ENCODE measurements around the gene TSTD2.
"Not testable (repeated sequence)": the region's sequence is repeated elsewhere in the genome, so short reads cannot be mapped to it uniquely, and the experiment has no call there.

The TSTD2 gene

GRCh38 chr9:97629156-97629555 lies 4.0 kb downstream of the TSTD2 start:
- Histone ChIP-seq H3K36me3 (ENCODE audit: control insufficient read depth, insufficient read depth, low read length) (peaks cover 2% of the 10 kb centered on the region), H3K9ac (ENCODE audit: low read depth, low read length) (no peak overlapping the region), H3K9me3 (ENCODE audit: control insufficient read depth, insufficient read depth, low read length) (no peaks in the 10 kb centered on the region), H3K4me3 (ENCODE audit: low read depth, low read length) (no peak overlapping the region), H3K27me3 (ENCODE audit: control insufficient read depth, insufficient read depth, low read length) (no peaks in the 10 kb centered on the region), H3K4me1 (ENCODE audit: control insufficient read depth, insufficient read depth, low read length) (peaks cover 10% of the 10 kb centered on the region)

- no peak overlapping the region for H3K9ac ChIP-seq (ENCODE audit: low read depth, low read length)
- no peaks in the 10 kb centered on the region for H3K27me3 ChIP-seq (ENCODE audit: control insufficient read depth, insufficient read depth, low read length)
- H3K4me3 ChIP-seq (ENCODE audit: low read depth, low read length): no peak overlapping the region
- peaks cover 6% of the 10 kb centered on the region for H3K36me3 ChIP-seq (ENCODE audit: control insufficient read depth, insufficient read depth, low read length)
- peaks cover 10% of the 10 kb centered on the region for H3K4me1 ChIP-seq (ENCODE audit: control insufficient read depth, insufficient read depth, low read length)
- no peaks in the 10 kb centered on the region for H3K9me3 ChIP-seq (ENCODE audit: control insufficient read depth, insufficient read depth, low read length)
These were observed 4.5 kb downstream of the TSTD2 start for GRCh38 chr9:97628668-97629067.

GRCh38 chr9:97627624-97628023 lies 5.5 kb downstream of the TSTD2 start:
- no peak overlapping the region for H3K4me3 ChIP-seq (ENCODE audit: low read depth, low read length)

GRCh38 chr9:97625620-97626019 lies 7.5 kb downstream of the TSTD2 start:
- Histone ChIP-seq H3K4me3 (ENCODE audit: low read depth, low read length) (no peak overlapping the region), H3K9me3 (ENCODE audit: control insufficient read depth, insufficient read depth, low read length) (peaks cover 3% of the 10 kb centered on the region), H3K36me3 (ENCODE audit: control insufficient read depth, insufficient read depth, low read length) (peaks cover 22% of the 10 kb centered on the region), H3K4me1 (ENCODE audit: control insufficient read depth, insufficient read depth, low read length) (peaks cover 10% of the 10 kb centered on the region), H3K27me3 (ENCODE audit: control insufficient read depth, insufficient read depth, low read length) (no peaks in the 10 kb centered on the region), H3K9ac (ENCODE audit: low read depth, low read length) (no peak overlapping the region)

More at GRCh38 chr9:97627624-97628023, 5.5 kb downstream of the TSTD2 start:
- Histone ChIP-seq H3K9ac (ENCODE audit: low read depth, low read length) (no peak overlapping the region), H3K9me3 (ENCODE audit: control insufficient read depth, insufficient read depth, low read length) (no peaks in the 10 kb centered on the region), H3K4me1 (ENCODE audit: control insufficient read depth, insufficient read depth, low read length) (peaks cover 10% of the 10 kb centered on the region), H3K36me3 (ENCODE audit: control insufficient read depth, insufficient read depth, low read length) (peaks cover 11% of the 10 kb centered on the region), H3K27me3 (ENCODE audit: control insufficient read depth, insufficient read depth, low read length) (no peaks in the 10 kb centered on the region)

- Histone ChIP-seq H3K9me3 (ENCODE audit: control insufficient read depth, insufficient read depth, low read length) (peaks cover 3% of the 10 kb centered on the region), H3K27me3 (ENCODE audit: control insufficient read depth, insufficient read depth, low read length) (no peaks in the 10 kb centered on the region), H3K4me1 (ENCODE audit: control insufficient read depth, insufficient read depth, low read length) (peaks cover 5% of the 10 kb centered on the region), H3K9ac (ENCODE audit: low read depth, low read length) (no peak overlapping the region), H3K4me3 (ENCODE audit: low read depth, low read length) (no peak overlapping the region), H3K36me3 (ENCODE audit: control insufficient read depth, insufficient read depth, low read length) (peaks cover 22% of the 10 kb centered on the region)
These were observed 9.2 kb downstream of the TSTD2 start for GRCh38 chr9:97623946-97624345.

GRCh38 chr9:97622483-97622882 lies 10.7 kb downstream of the TSTD2 start:
- H3K9me3 ChIP-seq (ENCODE audit: control insufficient read depth, insufficient read depth, low read length); H3K9ac ChIP-seq (ENCODE audit: low read depth, low read length); H3K4me3 ChIP-seq (ENCODE audit: low read depth, low read length); H3K27me3 ChIP-seq (ENCODE audit: control insufficient read depth, insufficient read depth, low read length); H3K4me1 ChIP-seq (ENCODE audit: control insufficient read depth, insufficient read depth, low read length): not testable (repeated sequence)
- peaks cover 22% of the 10 kb centered on the region for H3K36me3 ChIP-seq (ENCODE audit: control insufficient read depth, insufficient read depth, low read length)

GRCh38 chr9:97620063-97620462 lies 13.1 kb downstream of the TSTD2 start:
- not testable (repeated sequence) for H3K9me3 ChIP-seq (ENCODE audit: control insufficient read depth, insufficient read depth, low read length); H3K4me1 ChIP-seq (ENCODE audit: control insufficient read depth, insufficient read depth, low read length); H3K9ac ChIP-seq (ENCODE audit: low read depth, low read length); H3K4me3 ChIP-seq (ENCODE audit: low read depth, low read length); H3K27me3 ChIP-seq (ENCODE audit: control insufficient read depth, insufficient read depth, low read length)
- H3K36me3 ChIP-seq (ENCODE audit: control insufficient read depth, insufficient read depth, low read length): peaks cover 27% of the 10 kb centered on the region

- no peak overlapping the region for H3K4me3 ChIP-seq (ENCODE audit: low read depth, low read length)
- H3K4me1 ChIP-seq (ENCODE audit: control insufficient read depth, insufficient read depth, low read length): no peaks in the 10 kb centered on the region
- H3K36me3 ChIP-seq (ENCODE audit: control insufficient read depth, insufficient read depth, low read length): peaks cover 19% of the 10 kb centered on the region
- no peak overlapping the region for H3K9ac ChIP-seq (ENCODE audit: low read depth, low read length)
- peaks cover 3% of the 10 kb centered on the region for H3K9me3 ChIP-seq (ENCODE audit: control insufficient read depth, insufficient read depth, low read length)
- no peaks in the 10 kb centered on the region for H3K27me3 ChIP-seq (ENCODE audit: control insufficient read depth, insufficient read depth, low read length)
These were observed 15.2 kb downstream of the TSTD2 start for GRCh38 chr9:97617939-97618416.

GRCh38 chr9:97615439-97616072 lies 17.6 kb downstream of the TSTD2 start:
- Histone ChIP-seq H3K4me1 (ENCODE audit: control insufficient read depth, insufficient read depth, low read length) (no peaks in the 10 kb centered on the region), H3K9me3 (ENCODE audit: control insufficient read depth, insufficient read depth, low read length) (no peaks in the 10 kb centered on the region), H3K9ac (ENCODE audit: low read depth, low read length) (no peak overlapping the region), H3K27me3 (ENCODE audit: control insufficient read depth, insufficient read depth, low read length) (no peaks in the 10 kb centered on the region), H3K4me3 (ENCODE audit: low read depth, low read length) (no peak overlapping the region), H3K36me3 (ENCODE audit: control insufficient read depth, insufficient read depth, low read length) (peaks cover 5% of the 10 kb centered on the region)

- Histone ChIP-seq H3K9ac (ENCODE audit: low read depth, low read length) (no peak overlapping the region), H3K9me3 (ENCODE audit: control insufficient read depth, insufficient read depth, low read length) (no peaks in the 10 kb centered on the region), H3K27me3 (ENCODE audit: control insufficient read depth, insufficient read depth, low read length) (no peaks in the 10 kb centered on the region), H3K36me3 (ENCODE audit: control insufficient read depth, insufficient read depth, low read length) (peaks cover 22% of the 10 kb centered on the region), H3K4me3 (ENCODE audit: low read depth, low read length) (no peak overlapping the region), H3K4me1 (ENCODE audit: control insufficient read depth, insufficient read depth, low read length) (no peaks in the 10 kb centered on the region)
These were observed 28.1 kb downstream of the TSTD2 start for GRCh38 chr9:97604901-97605645.

GRCh38 chr9:97602430-97602829 lies 30.7 kb downstream of the TSTD2 start:
- H3K27me3 ChIP-seq (ENCODE audit: control insufficient read depth, insufficient read depth, low read length): no peaks in the 10 kb centered on the region
- no peak overlapping the region for H3K9ac ChIP-seq (ENCODE audit: low read depth, low read length)
- no peak overlapping the region for H3K4me3 ChIP-seq (ENCODE audit: low read depth, low read length)
- H3K36me3 ChIP-seq (ENCODE audit: control insufficient read depth, insufficient read depth, low read length): peaks cover 22% of the 10 kb centered on the region
- no peaks in the 10 kb centered on the region for H3K9me3 ChIP-seq (ENCODE audit: control insufficient read depth, insufficient read depth, low read length)
- no peaks in the 10 kb centered on the region for H3K4me1 ChIP-seq (ENCODE audit: control insufficient read depth, insufficient read depth, low read length)

Data from iPS-15b (cell line).